Brain pericyte (primary cell): ENCODE results near the gene MAP2K5.

ENCODE experiments used
- DNase-seq: peaks from one replicate; pipeline ENCODE4 v3.0.0-alpha.2; 2012; ENCODE audit warnings: low read depth, low spot score

MAP2K5 gene

GRCh38 chr15:67559576-67559975 lies 17.1 kb downstream of the MAP2K5 start:
- DNase-seq: no peak

- no peak for DNase-seq
Observed at GRCh38 chr15:67560320-67560719, 17.8 kb downstream of the MAP2K5 start.

GRCh38 chr15:67563092-67563491 lies 20.6 kb downstream of the MAP2K5 start:
- DNase-seq: no peak

DNA sequence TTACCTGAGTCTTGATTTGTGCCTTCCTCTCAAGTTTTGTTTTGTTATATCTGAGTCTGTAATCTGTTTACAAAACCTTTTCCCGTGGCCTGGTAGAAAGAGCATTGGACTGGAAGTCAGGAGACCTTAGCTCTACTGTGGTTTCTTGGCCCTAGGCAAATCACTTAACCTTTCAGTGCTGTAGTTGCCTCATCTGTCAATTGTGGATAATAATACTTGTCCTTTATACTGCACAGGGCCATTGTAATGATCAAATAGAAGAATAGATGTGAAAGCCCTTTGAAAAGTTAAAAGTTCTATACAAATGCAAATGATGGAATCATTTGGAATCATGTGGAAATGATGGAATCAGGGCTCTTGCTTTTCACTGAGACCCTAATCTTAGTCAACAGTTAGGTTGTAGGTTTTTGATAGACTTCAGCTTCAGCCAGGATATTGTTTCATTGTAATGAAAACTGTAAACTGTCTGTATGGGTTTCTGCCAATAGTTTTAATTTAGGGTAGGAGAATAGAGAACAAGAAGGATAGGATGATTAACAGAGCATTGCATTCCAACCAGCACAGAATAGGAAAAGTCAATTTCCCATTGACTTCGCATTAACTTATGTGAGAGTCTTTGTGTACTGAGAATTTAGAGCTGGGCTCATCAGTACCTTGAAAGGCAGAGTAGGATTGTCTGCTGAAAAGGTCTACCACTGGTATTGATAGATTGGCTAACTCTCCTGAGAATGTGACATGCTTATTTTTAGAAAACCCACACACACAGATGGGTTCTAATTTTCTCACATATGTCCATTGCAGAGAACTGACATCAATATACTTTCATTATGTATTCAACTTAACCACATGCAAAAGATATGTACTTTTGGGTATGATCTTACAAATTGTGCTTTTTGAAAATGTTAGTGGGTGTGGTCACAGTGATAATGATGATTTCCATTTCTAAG lies 21.8 kb downstream of the MAP2K5 start:
- DNase-seq: no peak

DNA sequence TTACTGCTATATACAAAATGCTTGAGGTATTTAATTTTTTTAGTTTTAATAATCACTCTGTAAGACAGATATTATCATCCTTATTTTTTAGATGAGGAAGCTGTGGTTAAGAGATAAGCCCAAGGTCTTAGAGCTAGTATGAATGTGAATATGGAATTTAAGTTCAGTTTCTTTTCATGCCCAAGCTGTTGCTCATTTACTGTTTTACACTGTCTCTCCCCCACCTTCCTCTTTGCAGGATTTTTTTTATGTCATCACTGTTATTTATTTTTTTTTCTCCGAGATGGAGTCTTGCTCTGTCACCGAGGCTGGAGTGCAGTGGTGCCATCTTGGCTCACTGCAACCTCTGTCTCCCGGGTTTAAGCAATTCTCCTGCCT lies 22.5 kb downstream of the MAP2K5 start:
- DNase-seq: no peak

DNA sequence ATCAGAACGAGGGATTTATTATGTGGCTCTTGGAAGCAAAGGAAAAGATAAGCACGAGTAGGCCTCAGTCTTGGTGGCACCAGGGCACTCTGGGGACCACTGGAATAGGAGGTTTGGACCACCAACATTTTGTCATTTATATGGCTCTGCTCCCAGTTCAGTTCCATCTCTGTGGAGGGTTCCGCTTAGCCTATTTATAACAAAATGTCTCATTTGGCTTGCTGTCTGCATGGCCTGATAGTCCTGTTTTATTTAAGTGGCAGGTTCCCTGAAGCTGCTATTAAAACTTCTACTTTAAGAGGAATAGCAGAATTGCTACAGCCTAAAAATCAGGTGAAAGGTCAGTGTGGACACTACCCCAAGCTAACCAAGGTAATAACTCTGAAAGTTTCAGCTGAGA lies 27.2 kb downstream of the MAP2K5 start:
- DNase-seq: no peak

- no peak for DNase-seq
Observed at GRCh38 chr15:67570875-67571647, 28.6 kb downstream of the MAP2K5 start.

GRCh38 chr15:67571648-67572415 lies 29.3 kb downstream of the MAP2K5 start:
- DNase-seq: no peak

DNA sequence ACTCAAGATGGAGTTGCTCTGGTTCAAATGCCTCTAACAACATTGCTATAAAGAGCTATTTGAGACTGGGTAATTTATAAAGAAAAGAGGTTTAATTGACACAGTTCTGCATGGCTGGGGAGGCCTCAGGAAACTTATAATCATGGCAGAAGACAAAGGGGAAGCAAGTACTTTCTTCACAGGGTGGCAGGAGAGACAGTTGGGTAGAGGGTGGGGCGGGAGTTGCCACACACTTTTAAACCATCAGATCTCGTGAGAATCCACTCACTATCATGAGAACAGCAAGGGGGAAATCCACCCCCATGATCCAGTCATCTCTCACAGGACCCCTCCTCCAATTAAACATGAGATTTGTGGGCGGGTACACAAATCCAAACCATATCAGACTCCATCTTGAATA lies 30.7 kb downstream of the MAP2K5 start:
- DNase-seq: no peak

DNA sequence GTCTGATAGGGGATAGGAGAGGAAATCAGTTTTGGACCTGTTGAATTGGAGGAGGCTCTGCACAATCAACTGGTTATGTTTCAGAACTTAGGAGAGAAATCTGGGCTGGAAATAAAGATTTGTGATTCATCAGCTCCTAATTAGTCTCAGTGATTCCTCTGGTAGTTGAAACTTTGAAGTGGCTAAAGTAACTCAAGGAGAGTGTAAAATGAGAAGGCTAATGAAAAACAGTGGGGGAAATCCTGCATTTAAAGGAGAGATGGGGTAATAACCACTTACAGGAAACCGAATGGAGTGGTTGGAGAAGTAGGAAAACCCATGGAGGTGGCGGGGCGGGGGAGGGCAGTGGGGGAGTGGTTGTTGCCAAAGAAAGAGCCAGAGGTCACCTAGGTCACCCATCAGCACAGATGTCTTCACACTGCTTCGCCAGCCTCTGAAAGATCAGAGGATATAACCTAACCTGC lies 32.6 kb downstream of the MAP2K5 start:
- no peak for DNase-seq

DNA sequence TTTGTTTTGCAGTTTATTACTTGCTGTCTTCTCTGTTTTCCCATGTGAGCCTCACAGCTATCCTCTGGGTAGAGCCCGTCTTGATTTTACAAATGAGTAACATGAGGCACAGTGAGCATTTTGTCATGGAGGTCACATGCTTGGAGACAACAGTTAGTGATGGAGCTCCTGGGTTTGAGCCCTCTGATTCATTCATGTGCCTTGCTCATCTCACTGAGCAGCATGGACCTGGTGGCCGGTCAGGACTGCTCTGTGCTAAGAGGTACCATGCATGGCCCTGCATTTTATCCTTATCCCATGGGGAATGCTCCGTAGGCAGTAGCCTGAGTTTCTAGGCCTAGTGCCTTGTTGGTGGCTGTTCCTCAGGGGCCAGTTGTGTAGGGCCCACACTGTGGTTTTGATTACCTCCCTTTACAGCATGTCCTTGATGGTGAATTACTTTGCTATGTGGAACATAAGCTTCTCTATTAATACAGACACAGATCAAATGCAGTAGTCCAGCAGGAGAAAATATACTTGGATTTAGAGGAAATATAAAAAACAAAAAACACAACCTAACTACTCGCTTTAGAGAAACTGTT lies 35.6 kb downstream of the MAP2K5 start:
- DNase-seq: no peak

DNA sequence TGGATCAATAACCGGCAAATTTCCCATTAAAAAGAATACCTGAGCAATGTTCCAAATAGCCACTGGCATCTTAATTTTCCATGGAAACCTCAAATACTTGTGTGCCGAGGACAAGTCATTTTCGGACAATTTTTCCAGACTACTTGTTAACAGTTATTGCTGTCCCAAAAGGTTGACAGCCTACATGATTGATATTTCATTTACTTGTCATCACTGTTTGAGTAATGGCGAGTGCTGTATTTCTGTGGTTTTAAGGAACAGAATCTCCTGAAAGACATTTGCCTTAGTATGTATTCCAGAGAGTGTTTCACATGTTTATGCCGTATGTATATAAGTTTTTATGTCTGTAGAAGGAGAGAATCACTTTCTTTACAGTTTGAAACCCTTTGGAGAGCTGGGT lies 36.7 kb downstream of the MAP2K5 start:
- DNase-seq: no peak

DNA sequence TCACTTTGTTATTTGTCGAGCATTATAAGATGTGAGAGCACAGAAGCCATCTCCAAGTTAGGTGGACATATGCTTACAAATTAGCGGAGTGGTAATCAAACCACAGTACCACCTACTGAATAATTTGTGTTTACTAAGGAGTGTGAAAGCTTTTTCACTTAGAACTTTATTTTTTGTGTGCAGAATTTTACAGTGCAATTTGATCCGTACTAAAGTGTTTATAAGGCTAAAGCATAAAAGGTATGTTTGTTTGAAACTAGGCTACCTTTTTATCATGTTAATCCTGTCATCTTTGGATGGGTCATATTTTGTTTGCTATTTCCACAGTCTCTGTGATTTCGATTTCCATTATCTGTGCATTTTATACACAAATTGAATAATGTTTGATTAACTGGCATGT lies 37.5 kb downstream of the MAP2K5 start:
- DNase-seq: no peak

- DNase-seq: no peak
Observed at GRCh38 chr15:67584157-67584556, 41.7 kb downstream of the MAP2K5 start.

- DNase-seq: no peak
Observed at GRCh38 chr15:67585681-67586080, 43.2 kb downstream of the MAP2K5 start.

GRCh38 chr15:67587331-67587730 lies 44.8 kb downstream of the MAP2K5 start:
- DNase-seq: no peak

GRCh38 chr15:67587754-67588153 lies 45.3 kb downstream of the MAP2K5 start:
- no peak for DNase-seq

DNA sequence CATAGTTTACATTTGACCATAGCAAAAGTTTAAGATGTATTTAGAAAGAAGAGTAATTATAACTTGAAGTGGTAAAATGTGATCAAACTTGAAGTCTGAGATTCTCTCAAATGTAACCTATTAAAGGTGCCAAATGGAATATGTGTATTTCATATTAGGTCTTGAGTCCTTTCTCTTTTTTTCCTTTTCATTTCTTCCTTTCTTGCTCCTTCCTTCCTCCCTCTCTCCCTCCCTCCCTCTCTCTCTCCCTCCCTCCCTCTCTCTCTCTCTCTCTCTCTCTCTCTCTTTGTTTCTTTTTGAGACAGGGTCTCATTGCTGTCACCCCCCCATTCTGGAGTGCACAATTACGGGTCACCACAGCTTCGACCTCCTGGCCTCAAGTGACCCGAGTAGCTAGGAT lies 47.7 kb downstream of the MAP2K5 start:
- DNase-seq: no peak

- no peak for DNase-seq
Observed at GRCh38 chr15:67592245-67592644, 49.7 kb downstream of the MAP2K5 start.

DNA sequence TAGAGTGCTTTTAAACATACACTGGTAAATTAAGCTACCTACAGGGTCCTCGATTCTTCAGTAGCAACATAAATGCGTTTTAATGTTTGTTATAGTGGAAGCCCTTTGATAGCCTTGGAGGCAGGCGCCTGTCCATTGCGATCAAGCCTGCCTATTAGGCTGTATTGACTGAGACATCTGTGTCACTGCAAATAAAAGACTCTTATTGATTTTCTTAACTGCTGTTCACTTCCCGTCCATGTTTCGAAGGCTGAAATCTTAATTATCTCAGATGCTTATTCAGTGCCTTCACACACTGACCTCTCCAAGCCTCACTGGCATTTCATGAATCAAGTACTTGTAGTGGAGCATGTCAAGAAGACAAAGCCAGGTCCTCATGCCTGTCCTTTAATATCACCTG lies 51.1 kb downstream of the MAP2K5 start:
- DNase-seq: no peak

GRCh38 chr15:67594770-67595169 lies 52.3 kb downstream of the MAP2K5 start:
- DNase-seq: no peak

GRCh38 chr15:67595572-67595971 lies 53.1 kb downstream of the MAP2K5 start:
- DNase-seq: no peak
